Measurements from ENCODE around the gene WDR72.
"Not testable (repeated sequence)": the region's sequence is repeated elsewhere in the genome, so short reads cannot be mapped to it uniquely, and the experiment has no call there.

GRCh38 chr15:53540626-53541300, 218.7 kb downstream of the WDR72 start:
- TF ChIP-seq, protein P1, sequence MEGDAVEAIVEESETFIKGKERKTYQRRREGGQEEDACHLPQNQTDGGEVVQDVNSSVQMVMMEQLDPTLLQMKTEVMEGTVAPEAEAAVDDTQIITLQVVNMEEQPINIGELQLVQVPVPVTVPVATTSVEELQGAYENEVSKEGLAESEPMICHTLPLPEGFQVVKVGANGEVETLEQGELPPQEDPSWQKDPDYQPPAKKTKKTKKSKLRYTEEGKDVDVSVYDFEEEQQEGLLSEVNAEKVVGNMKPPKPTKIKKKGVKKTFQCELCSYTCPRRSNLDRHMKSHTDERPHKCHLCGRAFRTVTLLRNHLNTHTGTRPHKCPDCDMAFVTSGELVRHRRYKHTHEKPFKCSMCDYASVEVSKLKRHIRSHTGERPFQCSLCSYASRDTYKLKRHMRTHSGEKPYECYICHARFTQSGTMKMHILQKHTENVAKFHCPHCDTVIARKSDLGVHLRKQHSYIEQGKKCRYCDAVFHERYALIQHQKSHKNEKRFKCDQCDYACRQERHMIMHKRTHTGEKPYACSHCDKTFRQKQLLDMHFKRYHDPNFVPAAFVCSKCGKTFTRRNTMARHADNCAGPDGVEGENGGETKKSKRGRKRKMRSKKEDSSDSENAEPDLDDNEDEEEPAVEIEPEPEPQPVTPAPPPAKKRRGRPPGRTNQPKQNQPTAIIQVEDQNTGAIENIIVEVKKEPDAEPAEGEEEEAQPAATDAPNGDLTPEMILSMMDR (IDR thresholded peaks at IDR 0.05), result not testable (repeated sequence)
- not testable (repeated sequence) for TF ChIP-seq POLR2A (IDR thresholded peaks at IDR 0.05)

Data from ovary (tissue), 3 donors.